GM23248 (cell line): ENCODE measurements around the gene PRDM10. TPM values are rescaled to one million over a fixed set of nuclear protein-coding genes. Genes with fewer than 3 reads are reported as not detected.

Experiments
- DNase-seq: peaks from one replicate; pipeline ENCODE4 v3.0.0-alpha.2; 2015
- H2AFZ ChIP-seq: fragments of 200-600 bp; sonication (generic); 2 replicates; pipeline ENCODE4 v1.6.1; 2016; ENCODE audit warnings: antibody characterized with exemption
- H3F3A ChIP-seq: fragments of 200-600 bp; sonication (generic); 2 replicates; pipeline ENCODE4 v1.6.1; 2016; ENCODE audit warnings: mild to moderate bottlenecking, antibody characterized with exemption, mixed run types; ENCODE audit not compliant: insufficient read depth
- H3K27ac ChIP-seq: fragments of 200-600 bp; sonication (generic); 2 replicates; pipeline ENCODE4 v1.5.1; 2016; ENCODE audit warnings: mild to moderate bottlenecking
- H3K27me3 ChIP-seq: fragments of 200-600 bp; sonication (generic); replicated peaks from 2 replicates; pipeline ENCODE4 v1.6.1; 2016; ENCODE audit warnings: mild to moderate bottlenecking; ENCODE audit not compliant: insufficient read depth
- H3K36me3 ChIP-seq: fragments of 200-600 bp; sonication (generic); 2 replicates; pipeline ENCODE4 v1.6.1; 2016; ENCODE audit warnings: low read depth, mild to moderate bottlenecking
- H3K4me1 ChIP-seq: fragments of 200-600 bp; sonication (generic); 2 replicates; pipeline ENCODE4 v1.6.1; 2016; ENCODE audit warnings: mild to moderate bottlenecking; ENCODE audit not compliant: insufficient read depth
- H3K4me2 ChIP-seq: fragments of 200-600 bp; sonication (generic); one replicate; pipeline ENCODE4 v1.6.1; 2016; ENCODE audit warnings: mild to moderate bottlenecking; ENCODE audit not compliant: unreplicated experiment
- H3K4me3 ChIP-seq: fragments of 200-600 bp; sonication (generic); 2 replicates; pipeline ENCODE4 v1.5.1; 2016; ENCODE audit warnings: mild to moderate bottlenecking
- H3K79me2 ChIP-seq: fragments of 200-600 bp; sonication (generic); 2 replicates; pipeline ENCODE4 v1.6.1; 2016; ENCODE audit warnings: mild to moderate bottlenecking; ENCODE audit not compliant: insufficient read depth
- H3K9ac ChIP-seq: fragments of 200-600 bp; sonication (generic); 2 replicates; pipeline ENCODE4 v1.6.1; 2016; ENCODE audit warnings: mild to moderate bottlenecking
- H3K9me2 ChIP-seq: fragments of 200-600 bp; sonication (generic); 2 replicates; pipeline ENCODE4 v1.6.1; 2016; ENCODE audit warnings: mixed run types, mild to moderate bottlenecking, moderate library complexity; ENCODE audit not compliant: insufficient read depth
- H3K9me3 ChIP-seq: fragments of 200-600 bp; sonication (generic); one replicate; pipeline ENCODE4 v1.6.1; 2017; ENCODE audit warnings: low read depth
- H4K20me1 ChIP-seq: fragments of 200-600 bp; sonication (generic); 2 replicates; pipeline ENCODE4 v1.6.0; 2016; ENCODE audit not compliant: insufficient read depth
- EZH2 ChIP-seq: fragments of 200-600 bp; sonication (generic); IDR thresholded peaks from 2 replicates; pipeline ENCODE4 v1.6.1; 2018; ENCODE audit warnings: antibody characterized with exemption, mild to moderate bottlenecking; ENCODE audit not compliant: insufficient read depth, poor library complexity, severe bottlenecking
- EZH2phosphoT487 ChIP-seq: fragments of 200-600 bp; sonication (generic); IDR thresholded peaks from 2 replicates; pipeline ENCODE4 v1.6.1; 2018; ENCODE audit warnings: antibody characterized with exemption, moderate library complexity, mild to moderate bottlenecking, low read depth; ENCODE audit not compliant: insufficient read depth
- WGBS, 2 experiments: methylation state at CpG; one replicate each; pipeline ENCODE4 v1.1.6; 2015 to 2017; ENCODE audit warnings: low lambda C conversion rate in 2 of 2, low coverage in 1 of 2; ENCODE audit errors: missing lambda C conversion rate in 2 of 2; 5-methylcytosine and 5-hydroxymethylcytosine counted together
- in situ Hi-C: fragments of 300-500 bp; cut with MboI; formaldehyde crosslinking; loops from 2 replicates; pipeline ENCODE4 v1.15.0; 2020
- polyA plus RNA-seq: library from polyadenylated mRNA; unstranded; fragments of >200 nt; fragmentation: Nextera tagmentation; extraction: Ambion mirVana; gene quantifications from 2 replicates; pipeline ENCODE4 v1.2.1, GENCODE V29; 2016
- total RNA-seq: library from RNA; depleted of rRNA; stranded (reverse); fragments of >200 nt; shearing (Covaris generic); gene quantifications from 2 replicates; pipeline ENCODE4 v1.2.3, GENCODE V29; 2014

The PRDM10 gene
- total and polyA plus RNA-seq, 2 experiments from 2014 or later = 2.9 to 4.6 TPM

GRCh38 chr11:129947474-129947873 lies 55.2 kb downstream of the PRDM10 start:
- Histone ChIP-seq H3K9ac (no peak overlapping the region), H2AFZ (no peak overlapping the region), H3K4me3 (no peak overlapping the region), H3K9me2 (no peaks in the 10 kb centered on the region), H4K20me1 (no peaks in the 10 kb centered on the region), H3K27ac (no peak overlapping the region), H3K27me3 (no peaks in the 10 kb centered on the region), H3K36me3 (no peaks in the 10 kb centered on the region), H3F3A (no peaks in the 10 kb centered on the region), H3K79me2 (no peaks in the 10 kb centered on the region), H3K9me3 (no peaks in the 10 kb centered on the region), H3K4me2 (no peak overlapping the region), H3K4me1 (no peaks in the 10 kb centered on the region)
- in situ Hi-C loops = no loop called here
- no peak for DNase-seq
- no peak for TF ChIP-seq EZH2
- TF ChIP-seq EZH2phosphoT487 = no peak
- 74 to 75% methylated on average over 5 of the region's 5 CpGs for WGBS, 2 experiments

- no peaks in the 10 kb centered on the region for H3K4me1 ChIP-seq
- TF ChIP-seq EZH2 (no peak), EZH2phosphoT487 (no peak)
- H3K9ac ChIP-seq = no peak overlapping the region
- H4K20me1 ChIP-seq = no peaks in the 10 kb centered on the region
- 94 to 97% methylated on average over 15 of the region's 15 CpGs for WGBS, 2 experiments
- H3K27me3 ChIP-seq = no peaks in the 10 kb centered on the region
- no peak overlapping the region for H2AFZ ChIP-seq
- no peaks in the 10 kb centered on the region for H3K36me3 ChIP-seq
- in situ Hi-C loops = no loop called here
- no peak for DNase-seq
- no peak overlapping the region for H3K4me2 ChIP-seq
- H3K79me2 ChIP-seq = no peaks in the 10 kb centered on the region
- H3F3A ChIP-seq = no peaks in the 10 kb centered on the region
- no peak overlapping the region for H3K4me3 ChIP-seq
- H3K9me3 ChIP-seq = no peaks in the 10 kb centered on the region
- H3K9me2 ChIP-seq = no peaks in the 10 kb centered on the region
- H3K27ac ChIP-seq = no peak overlapping the region
These were observed 55.7 kb downstream of the PRDM10 start for GRCh38 chr11:129946965-129947364.

GRCh38 chr11:129946256-129946655 lies 56.4 kb downstream of the PRDM10 start:
- Histone ChIP-seq H3K9me3 (no peaks in the 10 kb centered on the region), H3K79me2 (no peaks in the 10 kb centered on the region), H3K9me2 (no peaks in the 10 kb centered on the region), H3K36me3 (no peaks in the 10 kb centered on the region), H3K27ac (no peak overlapping the region), H3K27me3 (no peaks in the 10 kb centered on the region), H3K4me2 (no peak overlapping the region), H3K4me3 (no peak overlapping the region), H4K20me1 (no peaks in the 10 kb centered on the region), H3K4me1 (no peaks in the 10 kb centered on the region), H2AFZ (no peak overlapping the region), H3F3A (no peaks in the 10 kb centered on the region), H3K9ac (no peak overlapping the region)
- 83 to 94% methylated on average over 4 of the region's 4 CpGs for WGBS, 2 experiments
- in situ Hi-C loops = no loop called here
- TF ChIP-seq EZH2 (no peak), EZH2phosphoT487 (no peak)
- DNase-seq = peak; percentile 23

- DNase-seq = no peak
- H3K9ac ChIP-seq = no peak overlapping the region
- no peaks in the 10 kb centered on the region for H3K9me3 ChIP-seq
- 97% methylated on average over 11 of the region's 11 CpGs for WGBS, 2 experiments
- no peaks in the 10 kb centered on the region for H3K79me2 ChIP-seq
- no peak overlapping the region for H3K4me3 ChIP-seq
- no peaks in the 10 kb centered on the region for H4K20me1 ChIP-seq
- in situ Hi-C loops = no loop called here
- no peaks in the 10 kb centered on the region for H3K27me3 ChIP-seq
- no peaks in the 10 kb centered on the region for H3K4me1 ChIP-seq
- H3K9me2 ChIP-seq = no peaks in the 10 kb centered on the region
- H3K36me3 ChIP-seq = no peaks in the 10 kb centered on the region
- no peak overlapping the region for H3K4me2 ChIP-seq
- no peak overlapping the region for H3K27ac ChIP-seq
- H2AFZ ChIP-seq = no peak overlapping the region
- no peaks in the 10 kb centered on the region for H3F3A ChIP-seq
- TF ChIP-seq EZH2phosphoT487 (no peak), EZH2 (no peak)
These were observed 57.3 kb downstream of the PRDM10 start for GRCh38 chr11:129945373-129945772.

- Histone ChIP-seq H3K4me3 (no peak overlapping the region), H3K79me2 (no peaks in the 10 kb centered on the region), H3K27me3 (no peaks in the 10 kb centered on the region), H4K20me1 (no peaks in the 10 kb centered on the region), H3K4me1 (no peaks in the 10 kb centered on the region), H3K9ac (no peak overlapping the region), H3K4me2 (no peak overlapping the region), H3F3A (no peaks in the 10 kb centered on the region), H3K9me3 (no peaks in the 10 kb centered on the region), H2AFZ (no peak overlapping the region), H3K36me3 (no peaks in the 10 kb centered on the region), H3K27ac (no peak overlapping the region), H3K9me2 (no peaks in the 10 kb centered on the region)
- in situ Hi-C loops = no loop called here
- DNase-seq = no peak
- WGBS, 2 experiments = 95 to 98% methylated on average over 18 of the region's 18 CpGs
- no peak for TF ChIP-seq EZH2
- TF ChIP-seq EZH2phosphoT487 = no peak
These were observed 57.9 kb downstream of the PRDM10 start for GRCh38 chr11:129944696-129945095.
